ENCODE results near the gene BAIAP2. TPM values are rescaled to one million over a fixed set of nuclear protein-coding genes. Genes with fewer than 3 reads are reported as not detected.

The BAIAP2 gene, protein sequence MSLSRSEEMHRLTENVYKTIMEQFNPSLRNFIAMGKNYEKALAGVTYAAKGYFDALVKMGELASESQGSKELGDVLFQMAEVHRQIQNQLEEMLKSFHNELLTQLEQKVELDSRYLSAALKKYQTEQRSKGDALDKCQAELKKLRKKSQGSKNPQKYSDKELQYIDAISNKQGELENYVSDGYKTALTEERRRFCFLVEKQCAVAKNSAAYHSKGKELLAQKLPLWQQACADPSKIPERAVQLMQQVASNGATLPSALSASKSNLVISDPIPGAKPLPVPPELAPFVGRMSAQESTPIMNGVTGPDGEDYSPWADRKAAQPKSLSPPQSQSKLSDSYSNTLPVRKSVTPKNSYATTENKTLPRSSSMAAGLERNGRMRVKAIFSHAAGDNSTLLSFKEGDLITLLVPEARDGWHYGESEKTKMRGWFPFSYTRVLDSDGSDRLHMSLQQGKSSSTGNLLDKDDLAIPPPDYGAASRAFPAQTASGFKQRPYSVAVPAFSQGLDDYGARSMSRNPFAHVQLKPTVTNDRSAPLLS
- total RNA-seq: 103 and 112 TPM in 2 replicates

DNA sequence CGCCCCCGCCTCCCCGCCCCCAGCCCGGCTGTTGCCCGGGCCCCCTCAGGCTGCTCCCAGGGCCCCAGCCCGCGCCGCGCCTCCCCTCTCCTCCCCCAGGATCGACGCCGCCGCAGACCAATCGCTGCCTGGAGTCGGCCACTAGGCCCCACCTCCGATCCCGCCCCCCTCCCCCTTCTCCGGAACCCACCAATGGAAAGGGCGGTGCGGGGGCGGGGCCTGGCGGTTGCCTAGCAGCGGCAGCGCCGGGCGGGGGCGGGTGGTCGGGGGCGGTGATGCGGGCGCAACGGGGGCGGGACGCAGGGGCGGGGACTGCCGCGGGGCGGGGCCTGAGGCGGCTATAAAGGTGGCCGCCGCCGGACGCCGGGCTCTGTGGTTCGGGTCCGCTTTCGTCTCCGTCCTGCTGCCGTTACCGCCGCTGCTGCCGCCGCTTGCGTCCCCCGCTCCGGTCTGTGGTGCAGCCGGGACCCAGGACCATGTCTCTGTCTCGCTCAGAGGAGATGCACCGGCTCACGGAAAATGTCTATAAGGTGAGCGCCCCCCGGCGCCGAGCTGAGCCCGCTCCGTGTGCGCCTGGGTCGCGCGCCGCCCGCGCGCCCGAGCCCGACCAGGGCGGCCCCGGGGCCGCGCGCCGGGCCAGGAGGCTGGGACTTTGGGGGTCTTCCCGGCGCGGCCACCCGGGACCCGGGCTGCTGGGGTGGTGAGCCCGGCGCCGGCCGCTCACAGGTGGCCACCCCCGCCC is at the start of gene BAIAP2:
Gene BAIAP2 (plus strand): TSS at position 373 of the 742 bp plus-strand sequence. CDS start 104 bp downstream, at position 477.

GRCh38 chr17:80991645-80992076 is 43.3 kb upstream of the BAIAP2 start, which contains the start of gene CHMP6:
Gene CHMP6 (plus strand): TSS chr17:80991841. CDS start chr17:80991919, 78 bp downstream.

DNA sequence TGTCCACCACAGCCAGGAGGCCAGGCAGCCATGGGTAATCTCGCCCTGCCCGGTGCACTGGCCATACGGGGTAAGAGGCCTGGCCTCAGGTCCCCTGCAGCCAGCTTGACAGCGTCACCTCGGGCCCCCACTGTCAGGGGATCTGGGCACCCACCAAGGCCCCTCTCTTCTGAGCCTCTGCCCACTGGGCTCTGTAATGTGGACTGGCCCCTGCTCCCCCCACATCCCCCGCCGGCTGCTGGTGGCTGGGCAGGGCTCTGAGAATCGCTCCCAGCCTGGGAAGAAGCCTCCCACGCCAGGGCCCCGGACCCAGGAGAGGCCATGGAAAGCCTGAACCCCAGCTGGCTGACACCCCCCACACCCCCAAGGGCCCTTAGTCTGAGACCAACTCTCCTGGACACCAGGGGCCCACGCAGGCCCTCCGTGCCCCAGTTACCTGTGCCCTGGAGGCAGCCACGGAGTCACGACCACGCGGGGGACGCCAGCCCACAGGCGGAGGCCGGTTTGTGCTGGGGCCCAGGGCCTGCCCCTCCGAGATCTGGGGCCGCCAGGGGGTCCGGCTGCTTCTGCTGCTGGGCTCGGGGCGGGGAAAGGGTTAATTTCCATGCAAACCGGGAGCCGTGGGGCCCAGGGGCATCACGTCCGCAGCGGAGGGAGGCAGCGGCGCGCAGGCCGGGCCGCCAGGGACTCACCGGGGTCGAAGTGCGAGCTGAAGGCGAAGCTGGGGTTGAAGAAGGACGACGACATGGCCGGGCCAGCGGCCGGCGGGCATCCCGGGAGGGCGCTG is 130.5 kb downstream of the BAIAP2 start, which contains the start of gene PVALEF:
Gene PVALEF (plus strand): TSS at position 262 of the 787 bp plus-strand sequence. CDS start 15,720 bp downstream, outside the sequence.

GRCh38 chr17:81166033-81166492 is 131.1 kb downstream of the BAIAP2 start, which contains the start of gene AATK:
Gene AATK (minus strand): TSS chr17:81166221. CDS start chr17:81165992, 229 bp downstream.

Other genes with a start within 250 kb of the BAIAP2 start
- gene CHMP6, start 43.3 kb upstream of the BAIAP2 start, total RNA-seq: 33.4 and 39.2 TPM in 2 replicates
- gene PVALEF, start 130.4 kb downstream of the BAIAP2 start, total RNA-seq: not detected in 2 replicates
- gene AATK, start 131.1 kb downstream of the BAIAP2 start, total RNA-seq: 0.28 TPM in 2 replicates
- gene CEP131, start 187.8 kb downstream of the BAIAP2 start, total RNA-seq: 13.8 and 17.2 TPM in 2 replicates
- 8.1 and 12.7 TPM in 2 replicates for gene TEPSIN, start 203.9 kb downstream of the BAIAP2 start, total RNA-seq
- 71.7 and 312 TPM in 2 replicates for gene NDUFAF8, start 204.2 kb downstream of the BAIAP2 start, total RNA-seq

All from airway epithelial cell (primary cell).